ENCODE data around the gene NCAM1.

- TF ChIP-seq POLR2A (IDR thresholded peaks at IDR 0.05) (no peak), CTCF (IDR thresholded peaks at IDR 0.05) (no peak), POLR2AphosphoS5 (IDR thresholded peaks at IDR 0.05) (no peak), EP300 (IDR thresholded peaks at IDR 0.05) (no peak)
Measured at GRCh38 chr11:113203141-113203753, 242.0 kb downstream of the NCAM1 start.

All from upper lobe of left lung (tissue), 4 donors.